ENCODE data around the gene LMBRD1. TPM values are rescaled to one million over a fixed set of nuclear protein-coding genes. Genes with fewer than 3 reads are reported as not detected.

The LMBRD1 gene
- total and polyA plus RNA-seq, 2 of the 13 experiments (the other 11 are each of a cell fraction or from before 2014, with no cell fraction given): 18.9 to 21.5 TPM

DNA sequence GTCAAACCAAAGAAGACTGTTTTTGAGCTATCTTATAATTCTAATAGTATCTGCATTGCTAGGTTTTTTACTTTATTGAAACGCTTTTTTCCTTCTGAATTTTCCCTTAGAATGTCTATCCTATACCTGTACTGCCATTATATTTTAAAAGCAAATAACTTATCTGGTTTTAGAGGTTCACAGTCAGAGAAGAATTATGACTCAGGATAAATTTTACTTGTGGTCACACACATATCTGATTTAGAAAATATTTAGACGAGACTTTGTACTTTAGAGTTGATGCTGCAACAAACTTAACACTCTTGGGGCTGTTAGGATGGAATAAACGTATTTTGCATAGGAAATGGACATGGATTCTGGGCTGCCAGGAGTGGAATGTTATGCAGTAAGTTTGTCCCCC is 33.0 kb downstream of the LMBRD1 start (continued):
- TF ChIP-seq ZNF704 (CRISPR knock-in tag; IDR thresholded peaks at IDR 0.05; ENCODE audit: borderline replicate concordance) (no peak), ZSCAN9 (CRISPR knock-in tag; IDR thresholded peaks at IDR 0.05; ENCODE audit: borderline replicate concordance) (no peak), HOXA7 (CRISPR knock-in tag; IDR thresholded peaks at IDR 0.05) (no peak), EZH2 (conservative IDR thresholded peaks at IDR 0.05; ENCODE audit: low read depth, low read length) (no peak)
- TF ChIP-seq, protein P1, sequence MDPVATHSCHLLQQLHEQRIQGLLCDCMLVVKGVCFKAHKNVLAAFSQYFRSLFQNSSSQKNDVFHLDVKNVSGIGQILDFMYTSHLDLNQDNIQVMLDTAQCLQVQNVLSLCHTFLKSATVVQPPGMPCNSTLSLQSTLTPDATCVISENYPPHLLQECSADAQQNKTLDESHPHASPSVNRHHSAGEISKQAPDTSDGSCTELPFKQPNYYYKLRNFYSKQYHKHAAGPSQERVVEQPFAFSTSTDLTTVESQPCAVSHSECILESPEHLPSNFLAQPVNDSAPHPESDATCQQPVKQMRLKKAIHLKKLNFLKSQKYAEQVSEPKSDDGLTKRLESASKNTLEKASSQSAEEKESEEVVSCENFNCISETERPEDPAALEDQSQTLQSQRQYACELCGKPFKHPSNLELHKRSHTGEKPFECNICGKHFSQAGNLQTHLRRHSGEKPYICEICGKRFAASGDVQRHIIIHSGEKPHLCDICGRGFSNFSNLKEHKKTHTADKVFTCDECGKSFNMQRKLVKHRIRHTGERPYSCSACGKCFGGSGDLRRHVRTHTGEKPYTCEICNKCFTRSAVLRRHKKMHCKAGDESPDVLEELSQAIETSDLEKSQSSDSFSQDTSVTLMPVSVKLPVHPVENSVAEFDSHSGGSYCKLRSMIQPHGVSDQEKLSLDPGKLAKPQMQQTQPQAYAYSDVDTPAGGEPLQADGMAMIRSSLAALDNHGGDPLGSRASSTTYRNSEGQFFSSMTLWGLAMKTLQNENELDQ (CRISPR knock-in tag; IDR thresholded peaks at IDR 0.05; ENCODE audit: borderline replicate concordance): no peak

DNA sequence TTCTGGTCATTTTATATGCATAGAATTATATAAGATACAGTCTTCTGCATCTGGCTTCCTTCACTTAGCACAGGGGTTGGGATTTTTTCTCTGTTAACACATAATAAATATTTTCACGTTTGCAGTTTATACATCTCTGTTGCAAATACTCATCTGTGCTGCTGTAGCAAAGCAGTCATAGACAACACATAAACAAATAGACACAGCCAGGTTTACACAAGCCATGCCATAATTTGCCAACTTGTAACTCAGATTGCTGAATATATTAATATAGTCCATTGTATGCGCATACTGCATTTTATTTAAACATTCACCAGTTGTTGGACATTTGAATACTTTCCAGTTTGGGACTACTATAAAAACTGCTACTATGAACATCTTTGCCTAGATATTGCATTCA is 35.0 kb downstream of the LMBRD1 start:
- H2AFZ ChIP-seq (ENCODE audit: low read length): no peak overlapping the region
- TF ChIP-seq U2AF2 (IDR thresholded peaks at IDR 0.05; ENCODE audit: low read depth, low read length): no peak
- TF ChIP-seq ZNF7 (CRISPR knock-in tag; IDR thresholded peaks at IDR 0.05): no peak
- no peak overlapping the region for H3K27ac ChIP-seq (ENCODE audit: extremely low read length, insufficient read depth, low read length)
- FAIRE-seq (no peak), DNase-seq (ENCODE audit: low spot score) (no peak), ATAC-seq (no peak)
- H3K4me3 ChIP-seq (replicated peaks in 1 of 3; ENCODE audit: insufficient read depth in 1 of 3, low read depth in 2 of 3, low read length in 3 of 3): no peak overlapping the region
- H3K27me3 ChIP-seq (ENCODE audit: control insufficient read depth in 1 of 2, insufficient read depth in 2 of 2, low read length in 2 of 2): no peaks in the 10 kb centered on the region
- WGBS (ENCODE audit: low lambda C conversion rate): 90% methylated on average over 2 of the region's 2 CpGs
- POLR2A ChIA-PET: no interaction called here
- no peaks in the 10 kb centered on the region for H4K20me1 ChIP-seq (ENCODE audit: insufficient read depth, low read length)
- H3K36me3 ChIP-seq (replicated peaks in 1 of 2; ENCODE audit: control insufficient read depth in 1 of 2, insufficient read depth in 2 of 2, low read length in 2 of 2): no peaks in the 10 kb centered on the region
- no peaks in the 10 kb centered on the region for H3K9me3 ChIP-seq (ENCODE audit: low read length)
- intact Hi-C loops (cut with micrococcal nuclease; ENCODE audit: unreplicated experiment) (no loop called here), in situ Hi-C loops (cut with HindIII; ENCODE audit: extremely low pct_ligation_motif_present, low pct_unique_long_range_greater_than_20kb) (no loop called here)
- no TSS peak for BruUV-seq (replicated peaks)
- H3K9ac ChIP-seq (ENCODE audit: insufficient read depth, low read depth, low read length): no peak overlapping the region
- H3K79me2 ChIP-seq (ENCODE audit: insufficient read depth, low read length): no peaks in the 10 kb centered on the region
- CTCF ChIA-PET (ENCODE audit: low intra/inter-chr PET ratio, low total read pairs): no interaction called here
- H3K4me1 ChIP-seq (ENCODE audit: insufficient read depth, low read length): no peaks in the 10 kb centered on the region
- H3K4me2 ChIP-seq (ENCODE audit: low read depth, low read length): no peak overlapping the region

All from HepG2 (cell line).